HepG2 (cell line): ENCODE data around the gene RPS5. TPM values are rescaled to one million over a fixed set of nuclear protein-coding genes. Genes with fewer than 3 reads are reported as not detected.

Experiments
- BHLHE40 ChIP-seq: IDR thresholded peaks from 2 replicates; pipeline ENCODE4 v1.6.1; 2011; ENCODE audit warnings: low read length, improper control_type of control experiment
- CHD2 ChIP-seq: IDR thresholded peaks from 2 replicates; pipeline ENCODE4 v1.6.1; 2011; ENCODE audit warnings: low read depth, low read length, improper control_type of control experiment
- DBP ChIP-seq: sonication (generic); formaldehyde crosslinking; IDR thresholded peaks from 2 replicates; pipeline ENCODE4 v1.4.0; 2020; ENCODE audit warnings: missing genetic modification reagents; ENCODE audit errors: not compliant biosample characterization
- KLF12 ChIP-seq: sonication (generic); formaldehyde crosslinking; IDR thresholded peaks from 2 replicates; pipeline ENCODE4 v1.4.0; 2020; ENCODE audit warnings: missing genetic modification reagents, borderline replicate concordance
- PCBP2 ChIP-seq: fragments of 200-400 bp; formaldehyde crosslinking; optimal IDR thresholded peaks from 2 replicates; pipeline ENCODE3; 2018; ENCODE audit warnings: low read length, low read depth; ENCODE audit not compliant: poor library complexity, severe bottlenecking
- RBM22 ChIP-seq: fragments of 200-400 bp; formaldehyde crosslinking; optimal IDR thresholded peaks from 2 replicates; pipeline ENCODE3; 2017; ENCODE audit warnings: mild to moderate bottlenecking, low read length, moderate library complexity
- RORA ChIP-seq: sonication (generic); formaldehyde crosslinking; IDR thresholded peaks from 2 replicates; pipeline ENCODE4 v1.5.0; 2020; ENCODE audit warnings: mild to moderate bottlenecking, missing genetic modification reagents, moderate library complexity
- RXRB ChIP-seq: IDR thresholded peaks from 2 replicates; pipeline ENCODE4 v1.6.1; 2016; ENCODE audit warnings: borderline replicate concordance, missing genetic modification reagents, missing compliant biosample characterization
- SMAD1 ChIP-seq: sonication (generic); formaldehyde crosslinking; IDR thresholded peaks from 2 replicates; pipeline ENCODE4 v1.4.0; 2020; ENCODE audit warnings: missing genetic modification reagents, low read depth, mild to moderate bottlenecking, borderline replicate concordance
- SNAI1 ChIP-seq: sonication (generic); formaldehyde crosslinking; IDR thresholded peaks from 2 replicates; pipeline ENCODE4 v1.5.0; 2020; ENCODE audit warnings: mild to moderate bottlenecking, missing genetic modification reagents, borderline replicate concordance
- ZFYVE20 ChIP-seq: sonication (generic); formaldehyde crosslinking; IDR thresholded peaks from 2 replicates; pipeline ENCODE4 v1.8.0; 2023; ENCODE audit warnings: low read depth, mild to moderate bottlenecking, moderate library complexity, missing genetic modification reagents, borderline replicate concordance
- ZNF432 ChIP-seq: sonication (generic); formaldehyde crosslinking; IDR thresholded peaks from 2 replicates; pipeline ENCODE4 v1.5.0; 2020; ENCODE audit warnings: missing genetic modification reagents, mild to moderate bottlenecking, borderline replicate concordance
- ZNF563 ChIP-seq: sonication (generic); formaldehyde crosslinking; IDR thresholded peaks from 2 replicates; pipeline ENCODE4 v1.8.0; 2022; ENCODE audit warnings: mild to moderate bottlenecking, moderate library complexity, missing genetic modification reagents
- ZNF615 ChIP-seq: sonication (generic); formaldehyde crosslinking; IDR thresholded peaks from 2 replicates; pipeline ENCODE4 v1.5.0; 2020; ENCODE audit warnings: mild to moderate bottlenecking, missing genetic modification reagents, borderline replicate concordance
- ZNF883 ChIP-seq: sonication (generic); formaldehyde crosslinking; IDR thresholded peaks from 2 replicates; pipeline ENCODE4 v1.5.1; 2020; ENCODE audit warnings: mild to moderate bottlenecking, missing genetic modification reagents; ENCODE audit errors: not compliant biosample characterization
- polyA plus RNA-seq, 8 experiments: library from polyadenylated mRNA; depleted of rRNA in 3 of 8; stranded (reverse) in 7 of 8; unstranded in 1 of 8; fragments of >200 nt; fragmentation: Illumina TruSeq in 4 of 8; extraction: Trizol in 4 of 8; gene quantifications; 2 replicates each; pipeline versions ENCODE4 v1.2.1 to v1.2.3, GENCODE V29; 2011 to 2016; ENCODE audit warnings: low read depth in 4 of 8, missing spikeins in 1 of 8, mixed read lengths in 1 of 8; ENCODE audit not compliant: insufficient read depth in 1 of 8
- total RNA-seq, 5 experiments: library from RNA; depleted of rRNA; stranded (reverse); fragments of >200 nt; fragmentation: Illumina TruSeq; extraction: Trizol; gene quantifications; 2 replicates each; pipeline ENCODE4 v1.2.3, GENCODE V29; 2016; ENCODE audit warnings: low read depth in 1 of 5
- TF ChIP-seq, protein P1 (sequence below): sonication (generic); formaldehyde crosslinking; IDR thresholded peaks from 2 replicates; pipeline ENCODE4 v1.5.0; 2020; ENCODE audit warnings: mild to moderate bottlenecking, missing genetic modification reagents, borderline replicate concordance
- TF ChIP-seq, protein P2 (sequence below): sonication (generic); formaldehyde crosslinking; IDR thresholded peaks from 2 replicates; pipeline ENCODE4 v1.5.0; 2020; ENCODE audit warnings: mild to moderate bottlenecking, missing genetic modification reagents

Gene RPS5
- total and polyA plus RNA-seq, 2 of the 13 experiments (the other 11 are each of a cell fraction or from before 2014, with no cell fraction given) = 1,544 to 4,408 TPM

GRCh38 chr19:58386576-58387337 lies at the start of gene RPS5 (continued):
- TF ChIP-seq, protein P1, sequence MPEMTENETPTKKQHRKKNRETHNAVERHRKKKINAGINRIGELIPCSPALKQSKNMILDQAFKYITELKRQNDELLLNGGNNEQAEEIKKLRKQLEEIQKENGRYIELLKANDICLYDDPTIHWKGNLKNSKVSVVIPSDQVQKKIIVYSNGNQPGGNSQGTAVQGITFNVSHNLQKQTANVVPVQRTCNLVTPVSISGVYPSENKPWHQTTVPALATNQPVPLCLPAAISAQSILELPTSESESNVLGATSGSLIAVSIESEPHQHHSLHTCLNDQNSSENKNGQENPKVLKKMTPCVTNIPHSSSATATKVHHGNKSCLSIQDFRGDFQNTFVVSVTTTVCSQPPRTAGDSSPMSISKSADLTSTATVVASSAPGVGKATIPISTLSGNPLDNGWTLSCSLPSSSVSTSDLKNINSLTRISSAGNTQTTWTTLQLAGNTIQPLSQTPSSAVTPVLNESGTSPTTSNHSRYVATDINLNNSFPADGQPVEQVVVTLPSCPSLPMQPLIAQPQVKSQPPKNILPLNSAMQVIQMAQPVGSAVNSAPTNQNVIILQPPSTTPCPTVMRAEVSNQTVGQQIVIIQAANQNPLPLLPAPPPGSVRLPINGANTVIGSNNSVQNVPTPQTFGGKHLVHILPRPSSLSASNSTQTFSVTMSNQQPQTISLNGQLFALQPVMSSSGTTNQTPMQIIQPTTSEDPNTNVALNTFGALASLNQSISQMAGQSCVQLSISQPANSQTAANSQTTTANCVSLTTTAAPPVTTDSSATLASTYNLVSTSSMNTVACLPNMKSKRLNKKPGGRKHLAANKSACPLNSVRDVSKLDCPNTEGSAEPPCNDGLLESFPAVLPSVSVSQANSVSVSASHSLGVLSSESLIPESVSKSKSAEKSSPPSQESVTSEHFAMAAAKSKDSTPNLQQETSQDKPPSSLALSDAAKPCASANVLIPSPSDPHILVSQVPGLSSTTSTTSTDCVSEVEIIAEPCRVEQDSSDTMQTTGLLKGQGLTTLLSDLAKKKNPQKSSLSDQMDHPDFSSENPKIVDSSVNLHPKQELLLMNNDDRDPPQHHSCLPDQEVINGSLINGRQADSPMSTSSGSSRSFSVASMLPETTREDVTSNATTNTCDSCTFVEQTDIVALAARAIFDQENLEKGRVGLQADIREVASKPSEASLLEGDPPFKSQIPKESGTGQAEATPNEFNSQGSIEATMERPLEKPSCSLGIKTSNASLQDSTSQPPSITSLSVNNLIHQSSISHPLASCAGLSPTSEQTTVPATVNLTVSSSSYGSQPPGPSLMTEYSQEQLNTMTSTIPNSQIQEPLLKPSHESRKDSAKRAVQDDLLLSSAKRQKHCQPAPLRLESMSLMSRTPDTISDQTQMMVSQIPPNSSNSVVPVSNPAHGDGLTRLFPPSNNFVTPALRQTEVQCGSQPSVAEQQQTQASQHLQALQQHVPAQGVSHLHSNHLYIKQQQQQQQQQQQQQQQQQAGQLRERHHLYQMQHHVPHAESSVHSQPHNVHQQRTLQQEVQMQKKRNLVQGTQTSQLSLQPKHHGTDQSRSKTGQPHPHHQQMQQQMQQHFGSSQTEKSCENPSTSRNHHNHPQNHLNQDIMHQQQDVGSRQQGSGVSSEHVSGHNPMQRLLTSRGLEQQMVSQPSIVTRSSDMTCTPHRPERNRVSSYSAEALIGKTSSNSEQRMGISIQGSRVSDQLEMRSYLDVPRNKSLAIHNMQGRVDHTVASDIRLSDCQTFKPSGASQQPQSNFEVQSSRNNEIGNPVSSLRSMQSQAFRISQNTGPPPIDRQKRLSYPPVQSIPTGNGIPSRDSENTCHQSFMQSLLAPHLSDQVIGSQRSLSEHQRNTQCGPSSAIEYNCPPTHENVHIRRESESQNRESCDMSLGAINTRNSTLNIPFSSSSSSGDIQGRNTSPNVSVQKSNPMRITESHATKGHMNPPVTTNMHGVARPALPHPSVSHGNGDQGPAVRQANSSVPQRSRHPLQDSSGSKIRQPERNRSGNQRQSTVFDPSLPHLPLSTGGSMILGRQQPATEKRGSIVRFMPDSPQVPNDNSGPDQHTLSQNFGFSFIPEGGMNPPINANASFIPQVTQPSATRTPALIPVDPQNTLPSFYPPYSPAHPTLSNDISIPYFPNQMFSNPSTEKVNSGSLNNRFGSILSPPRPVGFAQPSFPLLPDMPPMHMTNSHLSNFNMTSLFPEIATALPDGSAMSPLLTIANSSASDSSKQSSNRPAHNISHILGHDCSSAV (CRISPR knock-in tag) = no peak
- peak; percentile 82 for TF ChIP-seq ZNF563 (CRISPR knock-in tag)
- TF ChIP-seq, protein P2, sequence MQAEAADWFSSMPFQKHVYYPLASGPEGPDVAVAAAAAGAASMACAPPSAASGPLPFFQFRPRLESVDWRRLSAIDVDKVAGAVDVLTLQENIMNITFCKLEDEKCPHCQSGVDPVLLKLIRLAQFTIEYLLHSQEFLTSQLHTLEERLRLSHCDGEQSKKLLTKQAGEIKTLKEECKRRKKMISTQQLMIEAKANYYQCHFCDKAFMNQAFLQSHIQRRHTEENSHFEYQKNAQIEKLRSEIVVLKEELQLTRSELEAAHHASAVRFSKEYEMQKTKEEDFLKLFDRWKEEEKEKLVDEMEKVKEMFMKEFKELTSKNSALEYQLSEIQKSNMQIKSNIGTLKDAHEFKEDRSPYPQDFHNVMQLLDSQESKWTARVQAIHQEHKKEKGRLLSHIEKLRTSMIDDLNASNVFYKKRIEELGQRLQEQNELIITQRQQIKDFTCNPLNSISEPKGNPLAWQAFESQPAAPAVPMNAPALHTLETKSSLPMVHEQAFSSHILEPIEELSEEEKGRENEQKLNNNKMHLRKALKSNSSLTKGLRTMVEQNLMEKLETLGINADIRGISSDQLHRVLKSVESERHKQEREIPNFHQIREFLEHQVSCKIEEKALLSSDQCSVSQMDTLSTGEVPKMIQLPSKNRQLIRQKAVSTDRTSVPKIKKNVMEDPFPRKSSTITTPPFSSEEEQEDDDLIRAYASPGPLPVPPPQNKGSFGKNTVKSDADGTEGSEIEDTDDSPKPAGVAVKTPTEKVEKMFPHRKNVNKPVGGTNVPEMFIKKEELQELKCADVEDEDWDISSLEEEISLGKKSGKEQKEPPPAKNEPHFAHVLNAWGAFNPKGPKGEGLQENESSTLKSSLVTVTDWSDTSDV (CRISPR knock-in tag) = peak; percentile 47; the same call in 1 of the 2 replicates
- TF ChIP-seq KLF12 = peak; percentile 46; the same call in 1 of the 2 replicates
- TF ChIP-seq CHD2 = peak; percentile 69
- peak; percentile 58 for TF ChIP-seq BHLHE40
- no peak; the same call in 1 of the 2 replicates for TF ChIP-seq ZNF432
- TF ChIP-seq ZNF615 (CRISPR knock-in tag) = peak; percentile 40; the same call in 1 of the 2 replicates
- no peak for TF ChIP-seq ZFYVE20
- TF ChIP-seq PCBP2 = no peak
- TF ChIP-seq RORA (CRISPR knock-in tag) = no peak
- TF ChIP-seq RBM22 = peak; percentile 69
- peak; percentile 86 for TF ChIP-seq SNAI1 (CRISPR knock-in tag)
- no peak for TF ChIP-seq SMAD1 (CRISPR knock-in tag)
- no peak for TF ChIP-seq DBP (CRISPR knock-in tag)
- peak; percentile 44 for TF ChIP-seq RXRB (CRISPR knock-in tag)
- TF ChIP-seq ZNF883 = peak; percentile 71
